Urothelium cell line (cell line): ENCODE data around the gene OOSP3.

Experiments
- DNase-seq: peaks from one replicate; pipeline ENCODE4 v3.0.0; 2011; ENCODE audit warnings: low spot score, mixed read lengths
- FAIRE-seq: peaks from 2 replicates; lab custom pipeline; 2011; peaks lifted over from hg19 to GRCh38; lab: Jason Lieb, UNC

The OOSP3 gene

GRCh38 chr11:59943997-59944714 is 65.6 kb downstream of the OOSP3 start:
- no peak for DNase-seq
- no peak for FAIRE-seq

- no peak for DNase-seq
- FAIRE-seq, result no peak
Measured at GRCh38 chr11:59944720-59945119, 66.1 kb downstream of the OOSP3 start.
